Measurements from ENCODE around the gene MYADM. TPM values are rescaled to one million over a fixed set of nuclear protein-coding genes. Genes with fewer than 3 reads are reported as not detected.

MYADM gene
- total RNA-seq, 2 donors from 2014 or later: 106 to 209 TPM

DNA sequence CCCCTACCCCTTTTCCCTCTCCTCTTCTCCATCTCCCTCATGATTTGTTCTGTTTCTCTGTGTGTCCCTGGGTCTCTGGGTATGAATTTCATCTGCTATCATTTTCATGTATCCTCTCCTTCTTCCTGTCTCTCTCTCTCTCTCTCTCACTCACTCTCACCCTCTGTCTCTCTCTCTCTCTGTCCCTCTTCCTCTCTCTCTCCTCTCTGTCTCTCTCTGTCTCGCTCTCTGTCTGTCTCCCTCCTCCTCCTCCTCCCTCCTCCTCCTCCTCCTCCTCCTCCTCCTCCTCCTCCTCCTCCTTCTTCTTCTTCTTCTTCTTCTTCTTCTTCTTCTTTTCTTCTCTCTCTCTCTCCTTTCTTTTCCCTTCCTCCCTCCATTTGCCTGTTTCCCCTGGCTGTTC lies 38.1 kb downstream of the MYADM start:
- no peak for DNase-seq
- ATAC-seq: no peak
- intact Hi-C loops (cut with DNase I): loop anchor here (10.0 kb wide), 2 partner anchors 61 to 119 kb away; no protein-coding TSS in a partner anchor

GRCh38 chr19:53906211-53907192 lies 38.8 kb downstream of the MYADM start:
- DNase-seq (peak; percentile 51), ATAC-seq (peak; percentile 51 to 62)
- intact Hi-C loops (cut with DNase I): loop anchor here (10.0 kb wide), 2 partner anchors 62 to 118 kb away; no protein-coding TSS in a partner anchor

DNA sequence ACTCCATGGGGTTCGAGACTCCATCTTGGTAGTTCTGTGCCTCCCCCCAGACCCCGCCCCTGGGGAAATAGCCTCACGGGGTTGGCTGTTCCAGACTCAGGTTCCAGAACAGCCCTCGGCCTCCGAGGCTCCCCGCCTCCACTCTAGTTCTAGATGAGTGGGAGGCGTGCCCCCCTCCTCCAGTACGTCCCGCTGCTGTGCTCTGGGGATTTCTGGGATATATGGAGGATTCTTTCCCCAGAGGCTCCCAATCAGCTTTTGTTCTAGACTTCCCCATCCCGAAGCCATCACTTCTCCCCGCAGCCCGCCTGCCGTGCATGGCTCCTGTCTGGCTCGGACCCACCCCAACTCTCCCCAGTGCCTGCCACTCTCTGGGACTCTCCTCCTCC lies 39.5 kb downstream of the MYADM start:
- ATAC-seq: no peak
- intact Hi-C loops (cut with DNase I): loop anchor here (10.0 kb wide), 2 partner anchors 62 to 118 kb away; no protein-coding TSS in a partner anchor
- DNase-seq: no peak

DNA sequence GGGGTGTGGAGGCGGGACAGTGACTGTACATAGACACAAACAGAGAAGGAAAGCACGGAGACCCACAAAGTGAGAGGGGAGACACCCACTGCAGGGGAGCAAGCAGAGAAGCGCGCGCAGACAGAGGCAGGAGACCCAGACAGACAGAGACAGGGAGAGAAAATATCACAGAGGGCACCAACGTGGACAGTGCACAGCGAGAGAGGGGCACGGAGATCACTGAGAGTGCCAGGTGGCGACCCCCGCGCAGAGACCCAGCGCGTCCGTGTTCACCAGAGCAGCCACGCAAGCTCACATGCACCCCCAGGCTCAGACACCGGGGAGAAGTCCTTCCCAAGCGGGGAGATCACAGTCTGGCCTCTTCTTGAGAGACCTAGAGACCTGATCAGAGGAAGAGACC lies 40.0 kb downstream of the MYADM start:
- no peak for ATAC-seq
- intact Hi-C loops (cut with DNase I): loop anchor here (10.0 kb wide), 2 partner anchors 63 to 117 kb away; no protein-coding TSS in a partner anchor

DNA sequence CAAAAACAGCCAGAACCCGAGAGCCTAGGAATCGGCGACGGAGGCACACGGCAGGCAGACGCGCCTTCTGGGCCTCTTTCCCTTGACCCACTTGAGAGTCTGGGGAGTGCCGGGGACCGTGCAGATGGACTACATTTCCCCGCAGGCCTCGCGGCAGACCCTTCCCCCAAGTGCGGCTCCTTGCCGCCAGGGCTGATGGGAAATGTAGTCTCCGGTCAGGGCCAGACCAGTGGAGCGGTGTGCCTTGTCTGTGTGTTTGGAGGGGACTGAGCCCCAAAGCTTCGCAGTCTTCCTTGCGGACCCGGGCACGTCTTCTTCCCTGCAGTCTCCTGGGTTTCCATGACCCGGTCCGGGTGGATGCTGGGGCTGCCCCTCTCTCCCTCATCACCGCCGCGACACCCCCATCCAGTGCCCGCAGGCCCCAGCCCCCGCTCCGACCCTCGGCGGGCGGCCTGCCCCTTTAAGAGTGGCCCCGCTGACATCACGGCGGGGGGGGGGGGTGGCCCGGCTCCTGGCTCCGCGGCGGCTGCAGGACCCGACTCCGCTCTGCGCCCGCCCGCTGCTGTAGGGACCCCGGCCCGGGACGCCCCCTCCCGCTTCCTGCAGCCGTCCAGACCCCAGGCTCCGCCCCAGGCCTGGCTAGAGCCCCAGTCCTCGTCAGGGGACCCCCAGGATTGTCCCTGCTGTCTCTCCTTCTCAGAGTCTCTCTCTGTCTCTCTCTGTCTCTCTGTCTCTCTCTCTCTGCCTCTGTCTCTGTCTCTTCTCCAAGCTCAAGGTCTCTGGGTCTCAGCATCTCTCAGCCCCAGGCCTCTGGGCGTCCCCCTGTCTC lies 40.6 kb downstream of the MYADM start:
- peak; percentile 70 to 82 for ATAC-seq
- intact Hi-C loops (cut with DNase I): loop anchor here (10.0 kb wide), 2 partner anchors 64 to 116 kb away; no protein-coding TSS in a partner anchor
- DNase-seq: peak; percentile 55

More for the DNA sequence above, 40.0 kb downstream of the MYADM start:
- DNase-seq: no peak

DNA sequence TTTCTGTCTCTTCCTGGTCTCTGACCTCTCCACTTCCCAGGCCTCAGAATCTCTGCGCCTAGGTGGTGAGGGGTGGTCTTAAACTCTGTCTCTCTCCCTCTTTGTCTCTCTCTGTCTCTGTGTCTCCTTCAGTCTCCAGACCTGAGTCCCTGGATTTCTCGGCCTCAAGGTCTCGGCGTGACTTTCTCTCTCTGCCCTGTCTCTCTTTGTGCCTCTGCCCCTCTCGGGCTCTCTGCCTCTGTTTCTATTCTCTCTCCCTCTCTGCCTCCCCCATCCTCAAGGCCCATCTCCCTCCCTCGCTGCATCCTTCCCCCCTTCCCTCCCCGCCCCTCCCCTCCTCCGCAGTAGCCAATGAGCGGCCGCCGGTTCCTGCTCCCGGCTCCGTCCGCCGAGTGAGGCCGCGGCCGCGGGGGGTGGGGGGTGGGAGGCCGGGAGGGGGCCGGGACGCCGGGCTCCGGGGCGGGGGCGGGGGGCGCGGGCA lies 41.3 kb downstream of the MYADM start, which contains the start of gene CACNG7:
Gene CACNG7, plus strand, starts transcription at position 344 of the 481 bp plus-strand sequence. CDS start 3,554 bp downstream, outside the sequence.
- intact Hi-C loops (cut with DNase I): loop anchor here (10.0 kb wide), 2 partner anchors 64 to 116 kb away; no protein-coding TSS in a partner anchor
- ATAC-seq (no peak), DNase-seq (no peak)

DNA sequence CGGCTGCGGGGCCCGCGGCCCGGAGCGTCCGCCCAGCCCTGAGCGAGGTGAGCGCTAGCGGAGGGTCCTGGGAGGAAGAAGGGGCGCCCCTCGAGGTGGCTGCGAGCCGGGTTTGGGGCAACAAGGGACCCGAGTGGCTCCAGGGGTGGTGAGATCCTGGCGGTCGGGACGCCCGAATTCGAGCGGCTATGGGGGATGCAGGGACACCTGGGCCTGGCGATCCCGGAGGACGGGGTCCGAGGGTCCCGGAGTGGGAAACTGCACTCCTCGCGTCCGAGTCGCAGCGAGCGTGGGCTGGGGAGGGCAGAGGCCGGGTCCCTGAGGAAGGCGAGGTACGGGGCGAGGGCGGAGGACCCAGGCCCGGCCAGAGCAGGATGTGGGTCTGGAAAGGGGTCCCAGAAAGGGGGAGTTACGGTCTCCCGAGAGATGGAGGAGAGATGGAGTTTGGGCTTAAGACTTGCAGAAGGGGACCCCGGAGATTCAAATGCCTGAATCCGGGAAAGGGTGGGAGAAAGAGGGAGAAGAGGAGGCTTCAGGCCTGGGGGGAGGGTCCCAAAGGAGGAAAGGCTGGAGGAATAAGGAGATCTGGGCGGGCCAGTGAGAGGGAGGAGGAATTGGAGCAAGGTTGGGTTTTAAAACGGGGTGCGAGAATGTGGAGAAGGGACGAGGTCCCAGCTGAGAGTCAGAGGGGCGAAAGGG lies 41.9 kb downstream of the MYADM start:
- intact Hi-C loops (cut with DNase I): loop anchor here (10.0 kb wide), 2 partner anchors 65 to 115 kb away; no protein-coding TSS in a partner anchor
- ATAC-seq (no peak), DNase-seq (no peak)

DNA sequence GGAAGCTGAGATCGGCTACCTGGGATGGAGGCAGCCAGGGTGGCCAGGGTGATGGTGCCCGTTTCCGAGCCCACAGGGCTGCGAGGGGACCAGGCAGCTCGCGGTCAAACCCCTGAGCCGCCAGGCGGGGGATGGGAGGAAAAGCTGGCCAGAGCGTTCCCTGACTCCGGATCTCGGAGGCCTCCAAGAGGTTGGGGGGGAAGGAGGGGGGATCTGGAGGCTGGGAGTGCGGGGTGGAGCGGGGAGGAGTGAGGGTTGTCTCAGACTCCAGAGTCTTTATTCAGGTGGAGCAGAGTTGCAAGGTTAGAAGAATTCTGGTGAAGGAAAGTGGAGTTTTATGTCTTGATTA lies 42.5 kb downstream of the MYADM start:
- intact Hi-C loops (cut with DNase I): no loop called here
- no peak for ATAC-seq
- DNase-seq: no peak

GRCh38 chr19:53912653-53913052 lies 45.0 kb downstream of the MYADM start:
- intact Hi-C loops (cut with DNase I): no loop called here
- DNase-seq (no peak), ATAC-seq (no peak)

DNA sequence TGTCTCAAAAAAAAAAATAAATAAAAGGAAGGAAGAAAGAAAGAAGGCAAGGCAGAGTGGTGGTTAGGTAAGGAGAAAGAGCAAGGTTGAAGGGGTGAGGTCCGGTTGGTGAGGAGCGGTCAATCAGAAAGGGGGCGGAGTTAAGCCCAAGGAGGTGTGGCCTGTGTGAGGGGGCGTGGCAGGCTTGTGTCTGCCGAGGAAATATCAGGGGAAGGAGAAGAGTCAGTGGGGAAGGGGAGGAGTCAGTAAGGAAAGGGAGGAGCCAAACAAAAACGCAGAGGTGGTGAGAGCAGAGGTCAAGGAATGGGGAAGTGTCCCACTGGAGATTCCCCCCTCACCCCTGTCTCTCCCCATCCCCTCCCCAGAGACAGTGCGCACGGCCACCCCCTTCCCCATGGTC lies 47.3 kb downstream of the MYADM start:
- intact Hi-C loops (cut with DNase I): no loop called here
- ATAC-seq (no peak), DNase-seq (no peak)

DNA sequence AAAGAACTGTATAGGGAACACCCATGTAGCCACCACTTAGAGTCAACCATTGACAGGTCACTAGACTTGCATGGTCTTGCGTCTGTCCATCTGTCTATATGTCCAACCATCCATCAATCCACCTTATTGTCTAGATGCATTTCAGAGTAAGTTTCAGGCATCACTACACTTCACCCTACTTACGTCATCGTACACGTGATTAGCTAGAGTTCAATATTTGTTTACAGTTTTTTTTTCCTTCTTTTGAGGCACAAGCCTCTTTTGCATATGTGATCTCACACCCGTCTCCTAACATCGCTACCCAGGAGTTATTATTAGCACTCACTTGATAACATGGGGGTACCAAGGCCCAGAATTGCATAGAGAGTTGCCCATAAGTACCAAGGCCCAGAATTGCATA lies 48.3 kb downstream of the MYADM start:
- DNase-seq: no peak
- no peak for ATAC-seq
- intact Hi-C loops (cut with DNase I): no loop called here

- intact Hi-C loops (cut with DNase I): no loop called here
- ATAC-seq (no peak), DNase-seq (no peak)
Measured at GRCh38 chr19:53917356-53917755, 49.7 kb downstream of the MYADM start.

Other genes starting within 250 kb of the MYADM start
- not detected for gene DPRX, start 235.9 kb upstream of the MYADM start, total RNA-seq
- under 1 TPM; 0.56 to 0.84 TPM for gene NLRP12, start 43.6 kb upstream of the MYADM start, total RNA-seq
- gene PRKCG, start 14.3 kb downstream of the MYADM start, total RNA-seq: not detected
- not detected for gene CACNG7, start 41.4 kb downstream of the MYADM start, total RNA-seq
- gene CACNG8, start 95.1 kb downstream of the MYADM start, total RNA-seq: under 1 TPM; 0.06 to 0.29 TPM
- gene CACNG6, start 123.8 kb downstream of the MYADM start, total RNA-seq: under 1 TPM in 1 of 2 donors, not detected in 1; 0.21 TPM
- gene VSTM1, start 196.0 kb downstream of the MYADM start, total RNA-seq: under 1 TPM in 1 of 2 donors, not detected in 1; 0.29 TPM
- not detected for gene TARM1, start 213.5 kb downstream of the MYADM start, total RNA-seq
- 1 to 10 TPM; 1.4 to 1.9 TPM for gene OSCAR, start 232.9 kb downstream of the MYADM start, total RNA-seq
- 100 to 1,000 TPM; 272 to 373 TPM for gene NDUFA3, start 235.0 kb downstream of the MYADM start, total RNA-seq
- gene TFPT, start 247.8 kb downstream of the MYADM start, total RNA-seq: 10 to 100 TPM; 14.0 to 16.8 TPM
- 10 to 100 TPM; 39.3 to 43.2 TPM for gene PRPF31, start 247.9 kb downstream of the MYADM start, total RNA-seq